Measurements from ENCODE around the gene NOM1. TPM values are rescaled to one million over a fixed set of nuclear protein-coding genes. Genes with fewer than 3 reads are reported as not detected.

Gene NOM1
- total and polyA plus RNA-seq, 2 donors (not counting 3 experiments of a cell fraction or from before 2014, with no cell fraction given): 13.7 to 38.6 TPM

- Histone ChIP-seq H3K9me3 (replicated peaks; ENCODE audit: control insufficient read depth, insufficient read depth, low read length) (no peaks in the 10 kb centered on the region), H3K4me2 (ENCODE audit: insufficient read depth, low read length) (no peak overlapping the region), H3K4me3 (replicated peaks in 1 of 3; ENCODE audit: insufficient read depth in 1 of 3, low read depth in 1 of 3, low read length in 3 of 3) (no peak overlapping the region), H3K9me1 (replicated peaks; ENCODE audit: control insufficient read depth, extremely low read depth, insufficient read depth, low read length) (no peaks in the 10 kb centered on the region), H3K27me3 (ENCODE audit: control insufficient read depth in 2 of 2, insufficient read depth in 2 of 2, low read length in 2 of 2) (peaks cover 95 to 100% of the 10 kb centered on the region in 2 experiments), H3K36me3 (ENCODE audit: control insufficient read depth in 2 of 2, extremely low read depth in 1 of 2, insufficient read depth in 2 of 2, low read length in 2 of 2) (no peaks in the 10 kb centered on the region), H3K79me2 (ENCODE audit: control insufficient read depth, insufficient read depth, low read length) (no peaks in the 10 kb centered on the region), H3K9ac (replicated peaks; ENCODE audit: extremely low read depth, insufficient read depth, low read length) (no peak overlapping the region), H2AFZ (ENCODE audit: low read depth, low read length) (no peak overlapping the region), H3K27ac (ENCODE audit: insufficient read depth, low read depth, low read length) (no peak overlapping the region), H3K4me1 (ENCODE audit: control insufficient read depth, extremely low read depth, insufficient read depth, low read length) (no peaks in the 10 kb centered on the region), H4K20me1 (replicated peaks; ENCODE audit: control insufficient read depth, extremely low read depth, insufficient read depth, low read length) (no peaks in the 10 kb centered on the region)
- intact Hi-C loops (cut with micrococcal nuclease): loop anchor here (5.0 kb wide), 1 partner anchor 121 kb away; the partner anchor contains the start of gene UBE3C
- no peak for TF ChIP-seq GATA2 (IDR thresholded peaks at IDR 0.05; ENCODE audit: insufficient read depth, insufficient read length, low read depth, low read length)
- TF ChIP-seq EZH2 (IDR thresholded peaks at IDR 0.05; ENCODE audit: borderline replicate concordance, low read depth, low read length, severe bottlenecking): peak; percentile 15
- ChIA-PET POLR2A (no interaction called here), CTCF (interaction anchor here (0.8 kb wide), 1 partner anchor 13 kb away, joined by 3 read pairs; no protein-coding TSS in a partner anchor)
- BruUV-seq (replicated peaks): no TSS peak
- DNase-seq (ENCODE audit: low read depth, low spot score) (no peak), FAIRE-seq (no peak)
- dilution Hi-C loops (cut with MboI; ENCODE audit: extremely low pct_ligation_motif_present, low sequenced_read_pairs): no loop called here
Observed at GRCh38 chr7:157016352-157017041, 67.0 kb downstream of the NOM1 start.

- Histone ChIP-seq H3K27ac (ENCODE audit: insufficient read depth, low read depth, low read length) (no peak overlapping the region), H3K27me3 (ENCODE audit: control insufficient read depth in 2 of 2, insufficient read depth in 2 of 2, low read length in 2 of 2) (peaks cover 95 to 100% of the 10 kb centered on the region in 2 experiments), H3K36me3 (ENCODE audit: control insufficient read depth in 2 of 2, extremely low read depth in 1 of 2, insufficient read depth in 2 of 2, low read length in 2 of 2) (no peaks in the 10 kb centered on the region), H2AFZ (ENCODE audit: low read depth, low read length) (no peak overlapping the region), H4K20me1 (replicated peaks; ENCODE audit: control insufficient read depth, extremely low read depth, insufficient read depth, low read length) (no peaks in the 10 kb centered on the region), H3K4me2 (ENCODE audit: insufficient read depth, low read length) (no peak overlapping the region), H3K4me1 (ENCODE audit: control insufficient read depth, extremely low read depth, insufficient read depth, low read length) (no peaks in the 10 kb centered on the region), H3K79me2 (ENCODE audit: control insufficient read depth, insufficient read depth, low read length) (no peaks in the 10 kb centered on the region), H3K9ac (replicated peaks; ENCODE audit: extremely low read depth, insufficient read depth, low read length) (no peak overlapping the region), H3K9me1 (replicated peaks; ENCODE audit: control insufficient read depth, extremely low read depth, insufficient read depth, low read length) (no peaks in the 10 kb centered on the region), H3K9me3 (replicated peaks; ENCODE audit: control insufficient read depth, insufficient read depth, low read length) (no peaks in the 10 kb centered on the region), H3K4me3 (replicated peaks in 1 of 3; ENCODE audit: insufficient read depth in 1 of 3, low read depth in 1 of 3, low read length in 3 of 3) (no peak overlapping the region)
- TF ChIP-seq GATA2 (IDR thresholded peaks at IDR 0.05; ENCODE audit: insufficient read depth, insufficient read length, low read depth, low read length) (no peak), POLR2A (IDR thresholded peaks at IDR 0.05; ENCODE audit: low read depth, low read length) (no peak), FOS (IDR thresholded peaks at IDR 0.05; ENCODE audit: borderline replicate concordance, insufficient read depth, low read length) (no peak), POLR2AphosphoS5 (IDR thresholded peaks at IDR 0.05; ENCODE audit: insufficient read depth, low read depth, low read length) (no peak), MYC (IDR thresholded peaks at IDR 0.05; ENCODE audit: low read depth, low read length) (no peak), CTCF (IDR thresholded peaks at IDR 0.05; ENCODE audit: extremely low read depth in 1 of 2, insufficient read depth in 1 of 2, low read depth in 1 of 2, low read length in 2 of 2) (no peak), EZH2 (IDR thresholded peaks at IDR 0.05; ENCODE audit: borderline replicate concordance, low read depth, low read length, severe bottlenecking) (no peak), JUN (IDR thresholded peaks at IDR 0.05; ENCODE audit: borderline replicate concordance, insufficient read depth, insufficient read length, low read depth) (no peak), MAX (IDR thresholded peaks at IDR 0.05; ENCODE audit: insufficient read depth, insufficient read length) (no peak)
- ChIA-PET POLR2A (no interaction called here), CTCF (interaction anchor here (0.8 kb wide), 1 partner anchor 12 kb away, joined by 3 read pairs; no protein-coding TSS in a partner anchor)
- dilution Hi-C loops (cut with MboI; ENCODE audit: extremely low pct_ligation_motif_present, low sequenced_read_pairs) (no loop called here), intact Hi-C loops (cut with micrococcal nuclease) (loop anchor here (5.0 kb wide), 1 partner anchor 120 kb away; the partner anchor contains the start of gene UBE3C)
- FAIRE-seq (no peak), DNase-seq (ENCODE audit: low read depth, low spot score) (no peak)
- BruUV-seq (replicated peaks): no TSS peak
Observed at GRCh38 chr7:157017149-157017548, 67.6 kb downstream of the NOM1 start.

All from endothelial cell of umbilical vein (primary cell).